Activated T-cell treated with anti-CD3 and anti-CD28 coated beads for 24 hours (primary cell): ENCODE results near the gene CDC6.

Experiments
- DNase-seq: peaks from one replicate; pipeline ENCODE4 v3.0.0-alpha.2; 2020; ENCODE audit warnings: low read depth

The CDC6 gene

GRCh38 chr17:40323391-40324381 lies 36.0 kb downstream of the CDC6 start:
- DNase-seq, result peak; percentile 47

GRCh38 chr17:40325156-40326013 lies 37.7 kb downstream of the CDC6 start:
- no peak for DNase-seq

GRCh38 chr17:40326014-40326831 lies 38.5 kb downstream of the CDC6 start:
- no peak for DNase-seq

DNA sequence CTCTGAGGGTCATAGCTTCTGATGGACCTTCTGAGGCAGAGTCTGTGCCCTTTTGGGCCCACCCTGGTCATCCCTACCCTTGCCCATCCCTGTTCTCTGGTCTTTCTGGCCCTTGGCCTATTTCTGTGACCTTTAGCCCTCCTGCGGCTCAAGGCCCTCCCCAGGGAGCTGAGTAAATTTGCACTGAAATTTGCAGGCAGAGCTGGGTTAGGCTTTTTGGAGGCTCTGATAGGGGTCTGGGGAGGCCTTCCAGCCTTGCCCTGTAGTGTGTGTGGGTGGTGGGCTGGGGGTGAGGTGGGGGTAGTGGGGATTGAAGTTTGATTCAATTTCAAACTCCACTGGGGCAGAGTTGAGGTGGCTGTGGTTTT lies 39.1 kb downstream of the CDC6 start:
- no peak for DNase-seq

DNA sequence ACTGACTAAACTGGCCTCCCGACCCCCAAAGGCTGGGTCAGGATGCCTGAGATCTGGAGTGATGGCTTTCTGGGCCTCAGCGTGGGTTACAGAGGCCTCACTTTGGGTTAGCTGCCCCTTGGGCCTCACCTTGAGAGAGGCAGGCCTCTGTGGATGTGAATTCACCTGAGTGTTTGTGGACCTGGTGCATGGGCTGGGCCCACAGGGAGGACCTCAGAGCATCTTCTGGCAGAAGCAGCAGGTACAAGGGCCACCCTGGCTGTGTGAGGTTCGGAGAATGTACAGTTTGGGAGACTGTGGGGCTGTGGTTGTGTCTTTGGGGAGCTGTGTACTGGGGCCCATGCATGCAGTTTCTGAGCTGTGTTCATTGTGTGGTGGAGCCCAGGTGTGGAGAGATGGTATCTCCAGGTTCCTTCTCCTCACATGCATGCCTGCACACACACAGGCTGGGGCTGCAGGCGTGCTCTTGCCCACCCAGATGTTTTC lies 39.6 kb downstream of the CDC6 start:
- DNase-seq, result no peak

- no peak for DNase-seq
Measured at GRCh38 chr17:40327735-40328385, 40.2 kb downstream of the CDC6 start.

- DNase-seq, result no peak
Measured at GRCh38 chr17:40328386-40328766, 40.7 kb downstream of the CDC6 start.

- DNase-seq, result no peak
Measured at GRCh38 chr17:40329839-40330794, 42.4 kb downstream of the CDC6 start.

GRCh38 chr17:40330850-40331470 lies 43.3 kb downstream of the CDC6 start:
- DNase-seq, result no peak

GRCh38 chr17:40331743-40332641 lies 44.3 kb downstream of the CDC6 start:
- DNase-seq, result no peak

- DNase-seq, result no peak
Measured at GRCh38 chr17:40333781-40334448, 46.2 kb downstream of the CDC6 start.

- DNase-seq, result no peak
Measured at GRCh38 chr17:40335620-40336019, 47.9 kb downstream of the CDC6 start.

DNA sequence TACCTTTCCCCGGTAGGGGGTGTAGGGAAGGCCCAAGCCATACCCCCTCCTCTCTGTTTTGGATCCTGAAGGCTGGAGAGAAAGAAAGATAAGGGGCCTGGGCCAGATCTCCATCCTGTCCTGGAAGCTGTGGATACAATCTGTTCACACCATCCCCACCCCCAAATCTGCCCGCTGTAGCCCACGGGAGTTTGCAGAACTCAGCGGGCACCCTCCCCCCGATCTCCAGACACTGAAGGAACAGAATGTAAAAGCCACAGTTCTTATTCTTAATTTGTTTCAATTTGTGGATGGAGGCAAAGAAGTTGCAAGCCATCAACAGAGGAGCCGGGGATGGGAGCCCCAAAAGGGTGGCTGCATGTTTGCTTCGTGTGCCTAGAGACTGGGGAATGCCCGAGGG lies 49.7 kb downstream of the CDC6 start:
- no peak for DNase-seq

DNA sequence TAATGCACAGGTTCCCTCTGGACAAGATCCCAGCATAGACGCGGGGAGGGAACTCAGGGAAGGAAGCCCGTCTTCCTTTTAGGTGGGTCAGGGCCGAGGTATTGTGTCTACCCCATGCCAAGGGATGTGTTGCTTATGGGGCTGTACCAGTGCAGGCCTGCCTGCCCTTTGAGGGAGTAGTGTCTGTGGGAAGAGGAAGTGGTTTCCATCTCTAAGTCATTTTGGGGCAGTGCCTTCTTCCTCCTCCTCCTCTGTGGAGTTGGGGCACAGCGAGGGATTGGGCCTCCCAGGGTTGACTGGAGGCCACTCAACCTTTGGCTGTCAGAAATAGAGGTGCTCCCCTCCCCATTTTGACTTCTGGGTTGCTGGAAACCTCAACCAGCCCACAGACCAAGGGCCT lies 50.4 kb downstream of the CDC6 start:
- no peak for DNase-seq

DNA sequence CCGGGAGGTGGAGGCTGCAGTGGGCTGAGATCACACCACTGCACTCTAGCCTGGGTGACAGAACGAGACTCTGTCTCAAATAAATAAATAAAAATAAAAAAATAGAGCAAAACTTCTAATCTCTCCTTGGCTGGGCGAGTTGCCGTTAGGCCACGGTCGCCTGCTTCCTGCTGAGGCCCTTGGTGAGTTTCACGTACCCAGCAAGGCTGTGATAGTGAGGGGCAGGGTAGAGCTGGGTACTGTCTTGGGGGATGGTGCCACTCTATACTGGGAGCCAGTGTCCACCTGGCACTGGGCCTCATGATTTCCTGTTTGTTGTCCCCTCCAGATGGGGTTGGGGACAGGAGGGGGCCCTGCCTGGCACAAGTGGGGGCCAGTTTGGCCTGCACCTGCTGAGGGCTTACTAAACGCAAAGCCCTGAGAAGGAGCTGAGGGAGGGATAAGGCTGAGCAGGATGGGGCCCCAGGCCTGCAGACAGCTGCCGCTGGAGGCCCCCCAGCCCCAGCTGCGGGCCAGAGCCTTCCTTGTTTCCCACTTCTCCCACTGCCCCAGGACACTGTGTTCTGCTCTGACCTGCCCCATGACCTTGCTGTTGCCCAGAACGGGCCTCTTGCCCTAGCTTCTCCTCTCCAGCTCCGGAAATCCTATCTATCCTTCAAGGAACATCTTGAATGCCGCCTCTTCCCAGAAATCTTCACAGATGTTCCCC lies 51.4 kb downstream of the CDC6 start:
- no peak for DNase-seq

GRCh38 chr17:40340327-40340726 lies 52.6 kb downstream of the CDC6 start:
- no peak for DNase-seq
